GM18858 (cell line): ENCODE data around the gene TCF7L2.

Experiments
- ATAC-seq: cut with Tn5 transposase; IDR thresholded peaks from one replicate; pipeline ENCODE4 v1.9.1; 2021; ENCODE audit not compliant: unreplicated experiment

Gene TCF7L2

GRCh38 chr10:112963835-112964234 lies 13.8 kb downstream of the TCF7L2 start:
- ATAC-seq = no peak

- ATAC-seq = no peak
Measured at GRCh38 chr10:112964482-112964881, 14.4 kb downstream of the TCF7L2 start.

GRCh38 chr10:112966194-112966855 lies 16.3 kb downstream of the TCF7L2 start:
- ATAC-seq = no peak

- no peak for ATAC-seq
Measured at GRCh38 chr10:112967200-112967599, 17.2 kb downstream of the TCF7L2 start.

GRCh38 chr10:112969131-112969530 lies 19.1 kb downstream of the TCF7L2 start:
- ATAC-seq = no peak

- no peak for ATAC-seq
Measured at GRCh38 chr10:112969542-112969941, 19.5 kb downstream of the TCF7L2 start.

GRCh38 chr10:112970021-112970420 lies 20.0 kb downstream of the TCF7L2 start:
- no peak for ATAC-seq

- no peak for ATAC-seq
Measured at GRCh38 chr10:112972606-112973005, 22.6 kb downstream of the TCF7L2 start.

- no peak for ATAC-seq
Measured at GRCh38 chr10:112973046-112973445, 23.0 kb downstream of the TCF7L2 start.

- ATAC-seq = no peak
Measured at GRCh38 chr10:112973805-112974204, 23.8 kb downstream of the TCF7L2 start.

GRCh38 chr10:112977426-112977898 lies 27.4 kb downstream of the TCF7L2 start:
- ATAC-seq = no peak

GRCh38 chr10:112979927-112980326 lies 29.9 kb downstream of the TCF7L2 start:
- ATAC-seq = no peak

- no peak for ATAC-seq
Measured at GRCh38 chr10:112980937-112981336, 30.9 kb downstream of the TCF7L2 start.

- peak; percentile 95 for ATAC-seq
Measured at GRCh38 chr10:112981553-112981952, 31.5 kb downstream of the TCF7L2 start.

GRCh38 chr10:112983444-112984056 lies 33.5 kb downstream of the TCF7L2 start:
- no peak for ATAC-seq

- ATAC-seq = no peak
Measured at GRCh38 chr10:112984756-112985155, 34.7 kb downstream of the TCF7L2 start.

GRCh38 chr10:112985690-112986543 lies 35.9 kb downstream of the TCF7L2 start:
- ATAC-seq = peak; percentile 28

GRCh38 chr10:112986544-112987190 lies 36.6 kb downstream of the TCF7L2 start:
- ATAC-seq = no peak

GRCh38 chr10:112988839-112989406 lies 38.9 kb downstream of the TCF7L2 start:
- ATAC-seq = no peak

- no peak for ATAC-seq
Measured at GRCh38 chr10:112989826-112990225, 39.8 kb downstream of the TCF7L2 start.

GRCh38 chr10:112990271-112990670 lies 40.2 kb downstream of the TCF7L2 start:
- no peak for ATAC-seq
